Hepatocyte (in vitro differentiated cells): Measurements from ENCODE around the gene STK40. TPM values are rescaled to one million over a fixed set of nuclear protein-coding genes. Genes with fewer than 3 reads are reported as not detected.

ENCODE experiments used
- DNase-seq: peaks from one replicate; pipeline ENCODE4 v3.0.0-alpha.2; 2016; ENCODE audit warnings: low spot score
- H2AFZ ChIP-seq: fragments of 200-600 bp; sonication (generic); 2 replicates; pipeline ENCODE4 v1.6.0; 2016; ENCODE audit warnings: antibody characterized with exemption, mild to moderate bottlenecking
- H3K27ac ChIP-seq: fragments of 200-600 bp; sonication (generic); 2 replicates; pipeline ENCODE4 v1.5.1; 2016; ENCODE audit warnings: mild to moderate bottlenecking
- H3K27me3 ChIP-seq: fragments of 200-600 bp; sonication (generic); 2 replicates; pipeline ENCODE4 v1.6.1; 2016
- H3K36me3 ChIP-seq: fragments of 200-600 bp; sonication (generic); replicated peaks from 2 replicates; pipeline ENCODE4 v1.5.1; 2016; ENCODE audit warnings: low read depth; ENCODE audit not compliant: insufficient read depth
- H3K4me1 ChIP-seq: fragments of 200-600 bp; sonication (generic); 2 replicates; pipeline ENCODE4 v1.5.1; 2016; ENCODE audit warnings: mild to moderate bottlenecking, moderate library complexity; ENCODE audit not compliant: insufficient read depth
- H3K4me2 ChIP-seq: fragments of 200-600 bp; sonication (generic); 2 replicates; pipeline ENCODE4 v1.6.0; 2016
- H3K4me3 ChIP-seq: fragments of 200-600 bp; sonication (generic); 2 replicates; pipeline ENCODE4 v1.5.1; 2016; ENCODE audit warnings: mild to moderate bottlenecking
- H3K79me2 ChIP-seq: fragments of 200-600 bp; sonication (generic); 2 replicates; pipeline ENCODE4 v1.6.0; 2017; ENCODE audit warnings: mild to moderate bottlenecking
- H3K9me2 ChIP-seq: fragments of 200-600 bp; sonication (generic); replicated peaks from 2 replicates; pipeline ENCODE4 v1.6.0; 2017; ENCODE audit warnings: mild to moderate bottlenecking; ENCODE audit not compliant: insufficient read depth
- H3K9me3 ChIP-seq: fragments of 200-600 bp; sonication (generic); 2 replicates; pipeline ENCODE4 v1.5.1; 2016; ENCODE audit warnings: low read depth, mild to moderate bottlenecking
- H4K20me1 ChIP-seq: fragments of 200-600 bp; sonication (generic); 2 replicates; pipeline ENCODE4 v1.6.0; 2016; ENCODE audit warnings: mild to moderate bottlenecking; ENCODE audit not compliant: insufficient read depth, poor library complexity, severe bottlenecking
- CTCF ChIP-seq: fragments of 200-600 bp; sonication (generic); IDR thresholded peaks from 2 replicates; pipeline ENCODE4 v1.5.1; 2016; ENCODE audit warnings: antibody characterized with exemption, mild to moderate bottlenecking; ENCODE audit not compliant: poor library complexity
- EZH2 ChIP-seq: fragments of 200-600 bp; sonication (generic); IDR thresholded peaks from 2 replicates; pipeline ENCODE4 v1.6.1; 2016; ENCODE audit warnings: antibody characterized with exemption, mild to moderate bottlenecking, borderline replicate concordance
- EZH2phosphoT487 ChIP-seq: fragments of 200-600 bp; sonication (generic); IDR thresholded peaks from one replicate; pipeline ENCODE4 v1.6.1; 2018; ENCODE audit warnings: antibody characterized with exemption, mild to moderate bottlenecking, low read depth, moderate library complexity; ENCODE audit not compliant: unreplicated experiment, severe bottlenecking
- WGBS: methylation state at CpG from one replicate; pipeline ENCODE4 v1.1.6; 2016; ENCODE audit warnings: low lambda C conversion rate; ENCODE audit errors: missing lambda C conversion rate; 5-methylcytosine and 5-hydroxymethylcytosine counted together
- polyA plus RNA-seq: library from polyadenylated mRNA; unstranded; fragments of >200 nt; fragmentation: Nextera tagmentation; extraction: Ambion mirVana; gene quantifications from 2 replicates; pipeline ENCODE4 v1.2.1, GENCODE V29; 2016
- total RNA-seq: library from RNA; depleted of rRNA; stranded (reverse); fragments of >200 nt; gene quantifications from 2 replicates; pipeline ENCODE4 v1.2.3, GENCODE V29; 2014

The STK40 gene
- total and polyA plus RNA-seq, 2 experiments from 2014 or later: 30.7 to 56.3 TPM

GRCh38 chr1:36304521-36304920 lies 81.2 kb downstream of the STK40 start:
- H3K27ac ChIP-seq: peak overlapping the region; percentile 93
- H3K4me1 ChIP-seq: peaks cover 10% of the 10 kb centered on the region
- H2AFZ ChIP-seq: no peak overlapping the region
- H3K27me3 ChIP-seq: no peaks in the 10 kb centered on the region
- DNase-seq: no peak
- H3K36me3 ChIP-seq: no peaks in the 10 kb centered on the region
- H4K20me1 ChIP-seq: no peaks in the 10 kb centered on the region
- no peak overlapping the region for H3K4me2 ChIP-seq
- no peak overlapping the region for H3K4me3 ChIP-seq
- H3K9me3 ChIP-seq: no peaks in the 10 kb centered on the region
- WGBS: 88% methylated on average over 7 of the region's 7 CpGs
- no peaks in the 10 kb centered on the region for H3K9me2 ChIP-seq
- TF ChIP-seq EZH2 (no peak), CTCF (no peak), EZH2phosphoT487 (no peak)
- no peaks in the 10 kb centered on the region for H3K79me2 ChIP-seq

- TF ChIP-seq EZH2 (no peak), CTCF (no peak), EZH2phosphoT487 (no peak)
- H3K9me2 ChIP-seq: no peaks in the 10 kb centered on the region
- no peak overlapping the region for H3K4me3 ChIP-seq
- no peaks in the 10 kb centered on the region for H4K20me1 ChIP-seq
- no peak for DNase-seq
- no peaks in the 10 kb centered on the region for H3K79me2 ChIP-seq
- H3K27ac ChIP-seq: no peak overlapping the region
- WGBS: 95% methylated on average over 23 of the region's 23 CpGs
- no peak overlapping the region for H2AFZ ChIP-seq
- peaks cover 10% of the 10 kb centered on the region for H3K4me1 ChIP-seq
- no peak overlapping the region for H3K4me2 ChIP-seq
- no peaks in the 10 kb centered on the region for H3K36me3 ChIP-seq
- H3K9me3 ChIP-seq: no peaks in the 10 kb centered on the region
- no peaks in the 10 kb centered on the region for H3K27me3 ChIP-seq
These were observed 81.9 kb downstream of the STK40 start for GRCh38 chr1:36303650-36304360.

GRCh38 chr1:36303244-36303643 lies 82.5 kb downstream of the STK40 start:
- H3K36me3 ChIP-seq: no peaks in the 10 kb centered on the region

More at GRCh38 chr1:36303244-36303643, 82.5 kb downstream of the STK40 start:
- no peak overlapping the region for H3K4me2 ChIP-seq
- H2AFZ ChIP-seq: no peak overlapping the region
- H3K79me2 ChIP-seq: no peaks in the 10 kb centered on the region
- H3K4me1 ChIP-seq: peaks cover 10% of the 10 kb centered on the region
- H3K9me2 ChIP-seq: no peaks in the 10 kb centered on the region
- 80% methylated on average over 5 of the region's 5 CpGs for WGBS
- H3K27me3 ChIP-seq: no peaks in the 10 kb centered on the region
- no peaks in the 10 kb centered on the region for H4K20me1 ChIP-seq
- H3K9me3 ChIP-seq: no peaks in the 10 kb centered on the region
- TF ChIP-seq EZH2phosphoT487 (no peak), EZH2 (no peak), CTCF (no peak)
- no peak for DNase-seq
- no peak overlapping the region for H3K27ac ChIP-seq
- no peak overlapping the region for H3K4me3 ChIP-seq
